Dendritic cell treated with granulocyte-macrophage colony-stimulating factor and Interleukin-4, amounts not matched to agents 40 ng/mL and 50 ng/mL, for 4 days (primary cell): ENCODE results near the gene CFAP92.

Experiments used
- H3K27ac Mint-ChIP-seq: one replicate; pipeline ENCODE4 v1.8.0; 2022; ENCODE audit warnings: mild to moderate bottlenecking, mixed read lengths
- H3K27me3 Mint-ChIP-seq: one replicate; pipeline ENCODE4 v1.8.0; 2022; ENCODE audit warnings: mild to moderate bottlenecking, mixed read lengths
- H3K36me3 Mint-ChIP-seq: one replicate; pipeline ENCODE4 v1.8.0; 2022; ENCODE audit warnings: low read depth, mixed read lengths
- H3K4me1 Mint-ChIP-seq: one replicate; pipeline ENCODE4 v1.8.0; 2022; ENCODE audit warnings: low read depth, mixed read lengths
- H3K4me3 Mint-ChIP-seq: one replicate; pipeline ENCODE4 v1.8.0; 2022; ENCODE audit warnings: mild to moderate bottlenecking, moderate library complexity, mixed read lengths
- H3K9me3 Mint-ChIP-seq: one replicate; pipeline ENCODE4 v1.8.0; 2022; ENCODE audit warnings: mixed read lengths
- intact Hi-C: fragments of 100-400 bp; cut with micrococcal nuclease; formaldehyde crosslinking; loops from one replicate; pipeline ENCODE4 v1.15.0; 2022

Gene CFAP92

GRCh38 chr3:128995737-128996136 is 1.9 kb upstream of the CFAP92 start:
- H3K4me3 Mint-ChIP-seq = no peak overlapping the region
- H3K4me1 Mint-ChIP-seq = peaks cover 43% of the 10 kb centered on the region
- H3K36me3 Mint-ChIP-seq = no peaks in the 10 kb centered on the region
- intact Hi-C loops = no loop called here
- H3K27me3 Mint-ChIP-seq = peaks cover 39% of the 10 kb centered on the region
- H3K27ac Mint-ChIP-seq = no peak overlapping the region
- H3K9me3 Mint-ChIP-seq = no peaks in the 10 kb centered on the region

- Mint-ChIP-seq H3K27me3 (peaks cover 32% of the 10 kb centered on the region), H3K27ac (no peak overlapping the region), H3K4me1 (peaks cover 41% of the 10 kb centered on the region), H3K36me3 (no peaks in the 10 kb centered on the region), H3K4me3 (peak overlapping the region; percentile 41), H3K9me3 (no peaks in the 10 kb centered on the region)
- intact Hi-C loops = no loop called here
Observed at GRCh38 chr3:128994581-128995546, 988 bp upstream of the CFAP92 start.

- Mint-ChIP-seq H3K36me3 (no peaks in the 10 kb centered on the region), H3K4me3 (peak overlapping the region; percentile 41), H3K9me3 (no peaks in the 10 kb centered on the region), H3K27me3 (peaks cover 26% of the 10 kb centered on the region), H3K4me1 (peaks cover 41% of the 10 kb centered on the region), H3K27ac (no peak overlapping the region)
- intact Hi-C loops = no loop called here
Observed at GRCh38 chr3:128994173-128994512, 267 bp upstream of the CFAP92 start.

- peaks cover 41% of the 10 kb centered on the region for H3K4me1 Mint-ChIP-seq
- H3K9me3 Mint-ChIP-seq = no peaks in the 10 kb centered on the region
- peak overlapping the region; percentile 66 for H3K4me3 Mint-ChIP-seq
- intact Hi-C loops = no loop called here
- H3K27me3 Mint-ChIP-seq = peaks cover 17% of the 10 kb centered on the region
- H3K27ac Mint-ChIP-seq = peak overlapping the region; percentile 62
- no peaks in the 10 kb centered on the region for H3K36me3 Mint-ChIP-seq
Observed at GRCh38 chr3:128992926-128993460, 883 bp downstream of the CFAP92 start.

- intact Hi-C loops = no loop called here
- Mint-ChIP-seq H3K4me3 (no peak overlapping the region), H3K27me3 (peaks cover 15% of the 10 kb centered on the region), H3K9me3 (no peaks in the 10 kb centered on the region), H3K4me1 (peaks cover 36% of the 10 kb centered on the region), H3K36me3 (no peaks in the 10 kb centered on the region), H3K27ac (peak overlapping the region; percentile 66)
Observed at GRCh38 chr3:128991355-128991895, 2.5 kb downstream of the CFAP92 start.

GRCh38 chr3:128988286-128988685 is 5.6 kb downstream of the CFAP92 start:
- Mint-ChIP-seq H3K4me1 (peaks cover 8% of the 10 kb centered on the region), H3K4me3 (no peak overlapping the region), H3K27me3 (peaks cover 5% of the 10 kb centered on the region), H3K36me3 (no peaks in the 10 kb centered on the region), H3K27ac (no peak overlapping the region), H3K9me3 (no peaks in the 10 kb centered on the region)
- intact Hi-C loops = no loop called here

GRCh38 chr3:128987302-128988100 is 6.4 kb downstream of the CFAP92 start:
- H3K27ac Mint-ChIP-seq = no peak overlapping the region
- intact Hi-C loops = no loop called here

GRCh38 chr3:128984596-128984995 is 9.3 kb downstream of the CFAP92 start:
- no peaks in the 10 kb centered on the region for H3K9me3 Mint-ChIP-seq
- H3K27ac Mint-ChIP-seq = no peak overlapping the region
- H3K36me3 Mint-ChIP-seq = no peaks in the 10 kb centered on the region
- H3K4me3 Mint-ChIP-seq = no peak overlapping the region
- no peaks in the 10 kb centered on the region for H3K4me1 Mint-ChIP-seq
- intact Hi-C loops = no loop called here
- no peaks in the 10 kb centered on the region for H3K27me3 Mint-ChIP-seq

More at GRCh38 chr3:128987302-128988100, 6.4 kb downstream of the CFAP92 start:
- H3K9me3 Mint-ChIP-seq = no peaks in the 10 kb centered on the region
- no peaks in the 10 kb centered on the region for H3K27me3 Mint-ChIP-seq
- H3K4me1 Mint-ChIP-seq = peaks cover 7% of the 10 kb centered on the region
- H3K4me3 Mint-ChIP-seq = no peak overlapping the region
- H3K36me3 Mint-ChIP-seq = no peaks in the 10 kb centered on the region

- no peaks in the 10 kb centered on the region for H3K4me1 Mint-ChIP-seq
- H3K27ac Mint-ChIP-seq = no peak overlapping the region
- H3K27me3 Mint-ChIP-seq = no peaks in the 10 kb centered on the region
- no peaks in the 10 kb centered on the region for H3K36me3 Mint-ChIP-seq
- intact Hi-C loops = no loop called here
- H3K4me3 Mint-ChIP-seq = no peak overlapping the region
- H3K9me3 Mint-ChIP-seq = no peaks in the 10 kb centered on the region
Observed at GRCh38 chr3:128983293-128984069, 10.4 kb downstream of the CFAP92 start.

GRCh38 chr3:128975276-128975675 is 18.6 kb downstream of the CFAP92 start:
- Mint-ChIP-seq H3K27me3 (no peaks in the 10 kb centered on the region), H3K36me3 (no peaks in the 10 kb centered on the region), H3K9me3 (no peaks in the 10 kb centered on the region), H3K27ac (no peak overlapping the region), H3K4me1 (peaks cover 9% of the 10 kb centered on the region), H3K4me3 (no peak overlapping the region)
- intact Hi-C loops = loop anchor here (10.0 kb wide), 1 partner anchor 300 kb away; the partner anchor contains the start of gene HMCES

- H3K27ac Mint-ChIP-seq = no peak overlapping the region
- no peaks in the 10 kb centered on the region for H3K9me3 Mint-ChIP-seq
- intact Hi-C loops = loop anchor here (10.0 kb wide), 1 partner anchor 301 kb away; the partner anchor contains the start of gene HMCES
- H3K4me1 Mint-ChIP-seq = peaks cover 9% of the 10 kb centered on the region
- H3K27me3 Mint-ChIP-seq = peaks cover 3% of the 10 kb centered on the region
- no peaks in the 10 kb centered on the region for H3K36me3 Mint-ChIP-seq
- H3K4me3 Mint-ChIP-seq = no peak overlapping the region
Observed at GRCh38 chr3:128973988-128974564, 19.8 kb downstream of the CFAP92 start.

GRCh38 chr3:128971421-128972100 is 22.3 kb downstream of the CFAP92 start:
- Mint-ChIP-seq H3K9me3 (no peaks in the 10 kb centered on the region), H3K27me3 (peaks cover 3% of the 10 kb centered on the region), H3K36me3 (no peaks in the 10 kb centered on the region), H3K27ac (no peak overlapping the region), H3K4me1 (peaks cover 9% of the 10 kb centered on the region), H3K4me3 (no peak overlapping the region)
- intact Hi-C loops = loop anchor here (2.0 to 10.0 kb wide), 2 partner anchors 303 to 353 kb away; partner anchors contain the start of gene HMCES
